ENCODE results near the gene TBC1D19.

DNA sequence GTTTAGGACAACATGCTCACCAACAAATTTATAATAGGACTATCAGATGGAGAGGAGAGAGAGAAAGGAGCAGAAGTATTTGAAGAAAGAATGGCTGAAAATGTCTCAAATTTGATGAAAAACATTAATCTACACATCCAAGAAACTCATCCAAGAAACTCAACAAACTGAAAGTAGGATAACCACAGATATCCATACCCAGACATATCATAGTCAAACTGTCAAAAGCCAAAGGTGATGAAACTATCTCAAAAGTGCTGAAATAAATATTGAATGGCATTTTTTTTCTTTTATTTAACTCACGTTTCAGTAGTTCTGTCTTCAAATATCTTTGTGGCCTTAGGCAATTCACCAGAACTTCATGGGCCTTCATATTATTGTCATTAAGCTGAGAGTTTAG lies 116.2 kb downstream of the TBC1D19 start:
- TF ChIP-seq POLR2A (IDR thresholded peaks at IDR 0.05; ENCODE audit: low read depth, low read length), result no peak
- TF ChIP-seq, protein P1, sequence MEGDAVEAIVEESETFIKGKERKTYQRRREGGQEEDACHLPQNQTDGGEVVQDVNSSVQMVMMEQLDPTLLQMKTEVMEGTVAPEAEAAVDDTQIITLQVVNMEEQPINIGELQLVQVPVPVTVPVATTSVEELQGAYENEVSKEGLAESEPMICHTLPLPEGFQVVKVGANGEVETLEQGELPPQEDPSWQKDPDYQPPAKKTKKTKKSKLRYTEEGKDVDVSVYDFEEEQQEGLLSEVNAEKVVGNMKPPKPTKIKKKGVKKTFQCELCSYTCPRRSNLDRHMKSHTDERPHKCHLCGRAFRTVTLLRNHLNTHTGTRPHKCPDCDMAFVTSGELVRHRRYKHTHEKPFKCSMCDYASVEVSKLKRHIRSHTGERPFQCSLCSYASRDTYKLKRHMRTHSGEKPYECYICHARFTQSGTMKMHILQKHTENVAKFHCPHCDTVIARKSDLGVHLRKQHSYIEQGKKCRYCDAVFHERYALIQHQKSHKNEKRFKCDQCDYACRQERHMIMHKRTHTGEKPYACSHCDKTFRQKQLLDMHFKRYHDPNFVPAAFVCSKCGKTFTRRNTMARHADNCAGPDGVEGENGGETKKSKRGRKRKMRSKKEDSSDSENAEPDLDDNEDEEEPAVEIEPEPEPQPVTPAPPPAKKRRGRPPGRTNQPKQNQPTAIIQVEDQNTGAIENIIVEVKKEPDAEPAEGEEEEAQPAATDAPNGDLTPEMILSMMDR (conservative IDR thresholded peaks at IDR 0.05; ENCODE audit: low read depth, low read length), result no peak
- TF ChIP-seq RFX5 (IDR thresholded peaks at IDR 0.05; ENCODE audit: low read depth, low read length), result no peak
- TF ChIP-seq NFE2L2 (IDR thresholded peaks at IDR 0.05; ENCODE audit: low read depth, low read length), result no peak
- no peak for TF ChIP-seq CEBPB (IDR thresholded peaks at IDR 0.05; ENCODE audit: low read depth, low read length)
- no peak for TF ChIP-seq SMC3 (IDR thresholded peaks at IDR 0.05; ENCODE audit: low read depth, low read length)
- no peak for TF ChIP-seq MXI1 (IDR thresholded peaks at IDR 0.05; ENCODE audit: borderline replicate concordance, low read depth, low read length)
- TF ChIP-seq, protein P2, sequence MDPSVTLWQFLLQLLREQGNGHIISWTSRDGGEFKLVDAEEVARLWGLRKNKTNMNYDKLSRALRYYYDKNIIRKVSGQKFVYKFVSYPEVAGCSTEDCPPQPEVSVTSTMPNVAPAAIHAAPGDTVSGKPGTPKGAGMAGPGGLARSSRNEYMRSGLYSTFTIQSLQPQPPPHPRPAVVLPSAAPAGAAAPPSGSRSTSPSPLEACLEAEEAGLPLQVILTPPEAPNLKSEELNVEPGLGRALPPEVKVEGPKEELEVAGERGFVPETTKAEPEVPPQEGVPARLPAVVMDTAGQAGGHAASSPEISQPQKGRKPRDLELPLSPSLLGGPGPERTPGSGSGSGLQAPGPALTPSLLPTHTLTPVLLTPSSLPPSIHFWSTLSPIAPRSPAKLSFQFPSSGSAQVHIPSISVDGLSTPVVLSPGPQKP (IDR thresholded peaks at IDR 0.05; ENCODE audit: borderline replicate concordance, low read depth, low read length), result no peak
- TF ChIP-seq MAFK (IDR thresholded peaks at IDR 0.05; ENCODE audit: low read depth, low read length), result no peak

Data from IMR-90 (cell line).